Suppressor macrophage treated with lipopolysaccharide for 1 hour (primary cell): Measurements from ENCODE around the gene KRTAP4-6.
"Not testable (repeated sequence)": the region's sequence is repeated elsewhere in the genome, so short reads cannot be mapped to it uniquely, and the experiment has no call there.

Experiments used
- DNase-seq, 3 donors: peaks; one replicate each; pipeline ENCODE4 v3.0.0-alpha.2; 2020 to 2022

The KRTAP4-6 gene

DNA sequence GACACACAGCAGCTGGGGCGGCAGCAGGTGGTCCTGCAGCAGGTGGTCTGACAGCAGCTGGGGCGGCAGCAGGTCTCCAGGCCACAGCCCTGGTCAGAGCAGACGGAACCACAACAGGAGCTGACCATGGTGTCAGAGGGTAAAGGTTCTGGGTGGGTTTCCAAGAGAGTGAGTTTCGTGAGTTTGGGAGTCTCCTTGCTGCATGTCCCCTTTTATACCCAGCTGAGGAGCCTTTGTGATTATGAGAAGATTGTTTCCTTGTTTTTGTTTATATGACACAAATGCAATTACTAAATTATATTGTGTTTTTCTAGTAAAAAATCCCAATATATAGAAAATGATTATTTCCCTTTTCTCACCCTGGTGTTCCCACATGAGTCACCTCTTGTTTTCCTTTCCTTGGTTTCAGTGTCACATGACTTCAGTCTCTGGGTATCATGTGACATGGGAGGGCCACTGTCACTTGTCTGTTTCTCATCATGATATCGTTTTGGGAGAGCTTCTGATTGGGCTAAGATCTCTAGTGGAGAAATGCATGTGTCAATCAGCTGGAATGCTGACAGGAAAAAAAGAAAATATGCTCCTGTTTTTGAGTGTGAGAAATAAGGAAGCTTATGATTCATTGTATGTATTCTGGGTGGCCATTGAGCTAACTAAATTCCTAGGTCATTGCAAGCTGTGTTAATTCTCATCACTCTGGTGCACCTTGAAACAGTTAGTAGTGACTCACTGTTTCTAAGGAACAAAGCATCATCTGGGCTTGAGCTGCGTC is at the start of gene KRTAP4-6:
Gene KRTAP4-6 (minus strand): TSS at position 185 of the 772 bp plus-strand sequence. CDS start 57 bp downstream, at position 128.
- peak; percentile 59 to 79 (median 75) for DNase-seq

DNA sequence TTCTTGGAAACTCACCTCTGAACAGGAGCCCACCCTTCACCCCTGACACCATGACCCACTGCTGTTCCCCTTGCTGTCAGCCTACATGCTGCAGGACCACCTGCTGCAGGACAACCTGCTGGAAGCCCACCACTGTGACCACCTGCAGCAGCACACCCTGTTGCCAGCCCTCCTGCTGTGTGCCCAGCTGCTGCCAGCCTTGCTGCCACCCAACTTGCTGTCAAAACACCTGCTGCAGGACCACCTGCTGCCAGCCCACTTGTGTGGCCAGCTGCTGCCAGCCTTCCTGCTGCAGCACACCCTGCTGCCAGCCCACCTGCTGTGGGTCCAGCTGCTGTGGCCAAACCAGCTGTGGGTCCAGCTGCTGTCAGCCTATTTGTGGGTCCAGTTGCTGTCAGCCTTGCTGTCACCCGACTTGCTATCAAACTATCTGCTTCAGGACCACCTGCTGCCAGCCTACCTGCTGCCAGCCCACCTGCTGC is 49.5 kb upstream of the KRTAP4-6 start, which contains the start of gene KRTAP9-1:
Gene KRTAP9-1 (plus strand): TSS at position 51 of the 482 bp plus-strand sequence. CDS start 0 bp downstream, at position 51.
- DNase-seq = not testable (repeated sequence)

DNA sequence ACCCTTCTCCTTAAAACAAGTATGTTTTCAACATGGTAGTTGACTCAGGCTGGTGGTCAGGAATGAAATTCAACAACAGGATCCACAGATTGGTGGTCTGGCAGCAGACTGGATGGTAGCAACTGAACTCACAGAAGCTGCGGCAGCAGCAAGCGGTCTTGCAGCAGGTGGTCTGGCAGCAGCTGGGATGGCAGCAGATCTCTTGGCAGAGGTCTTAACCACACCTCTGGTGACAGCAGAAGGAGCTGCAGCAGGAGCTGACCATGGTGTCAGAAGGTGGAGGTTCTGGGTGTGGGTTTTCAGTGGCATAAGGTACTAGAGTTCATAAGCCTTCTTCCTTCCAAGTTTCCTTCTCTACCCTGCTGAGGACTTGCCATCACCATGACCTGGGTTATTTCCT is 46.5 kb upstream of the KRTAP4-6 start:
- no peak for DNase-seq

DNA sequence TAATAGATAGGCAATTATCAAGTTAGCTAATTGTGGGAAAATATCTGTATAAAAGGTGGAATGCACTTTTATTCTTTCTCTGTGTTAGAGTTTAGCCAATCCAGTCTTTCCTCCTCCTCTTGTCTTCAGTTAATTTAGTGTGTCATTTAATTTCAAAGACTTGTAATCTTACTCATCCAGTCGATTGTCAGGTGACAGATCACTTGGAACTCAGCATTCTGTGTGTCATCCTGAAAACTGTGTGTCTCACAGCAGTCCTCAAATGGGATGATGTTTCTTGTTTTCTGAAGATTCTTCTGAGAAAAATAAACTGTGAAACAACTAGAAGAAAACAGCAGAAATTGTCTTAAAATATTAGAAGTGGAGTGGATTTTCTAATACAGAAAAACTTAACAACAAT is 44.7 kb upstream of the KRTAP4-6 start:
- DNase-seq = peak in 1 of 3 donors; percentile 21

DNA sequence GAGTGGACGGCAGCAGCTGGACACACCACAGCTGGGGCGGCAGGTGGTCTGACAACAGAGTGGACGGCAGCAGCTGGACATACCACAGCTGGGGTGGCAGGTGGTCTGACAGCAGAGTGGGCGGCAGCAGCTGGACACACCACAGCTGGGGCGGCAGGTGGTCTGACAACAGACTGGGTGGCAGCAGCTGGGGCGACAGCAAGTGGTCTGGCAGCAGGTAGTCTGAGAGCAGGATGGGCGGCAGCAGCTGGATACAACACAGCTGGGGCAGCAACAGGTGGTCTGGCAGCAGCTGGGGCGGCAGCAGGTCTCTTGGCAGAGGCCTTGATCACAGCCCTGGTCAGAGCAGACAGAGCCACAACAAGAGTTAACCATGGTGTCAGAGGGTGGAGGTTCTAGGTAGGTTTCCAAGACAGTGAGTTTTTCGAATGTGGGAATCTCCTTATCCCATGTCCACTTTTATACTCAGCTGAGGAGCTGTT is 44.2 kb upstream of the KRTAP4-6 start, which contains the start of gene KRTAP4-1:
Gene KRTAP4-1 (minus strand): TSS at position 432 of the 482 bp plus-strand sequence. CDS start 57 bp downstream, at position 375.
- DNase-seq = no peak

- DNase-seq = peak; percentile 15 to 38 (median 24)
Measured at GRCh38 chr17:41178843-41179616, 38.7 kb upstream of the KRTAP4-6 start.

DNA sequence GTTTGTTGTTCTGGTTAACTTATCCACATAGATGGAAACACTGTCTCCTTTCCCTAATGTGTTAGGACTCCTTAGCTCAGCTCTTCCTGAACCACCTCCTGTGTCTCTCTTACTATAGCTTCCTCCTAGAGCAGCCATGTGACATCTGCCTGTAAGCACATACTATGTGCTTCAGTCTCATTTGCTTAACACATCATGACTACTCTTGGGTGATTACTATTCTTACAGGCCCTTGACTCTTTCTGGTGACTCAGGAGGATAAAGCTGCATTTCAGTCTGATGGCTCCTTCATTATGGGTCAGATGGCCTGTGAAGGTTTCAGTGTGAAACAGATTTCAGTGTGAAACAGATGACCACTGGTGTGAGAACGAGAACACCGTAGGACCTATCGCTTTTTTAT is 38.0 kb upstream of the KRTAP4-6 start:
- peak; percentile 69 to 83 (median 76) for DNase-seq

- no peak for DNase-seq
Measured at GRCh38 chr17:41177727-41178271, 37.5 kb upstream of the KRTAP4-6 start, which contains the start of gene KRTAP4-2. Gene KRTAP4-2 (minus strand): TSS chr17:41178221. CDS start chr17:41178164, 57 bp downstream.

- peak; percentile 15 to 35 (median 23) for DNase-seq
Measured at GRCh38 chr17:41176744-41177387, 36.5 kb upstream of the KRTAP4-6 start.

- DNase-seq = no peak
Measured at GRCh38 chr17:41171886-41172285, 31.5 kb upstream of the KRTAP4-6 start.

DNA sequence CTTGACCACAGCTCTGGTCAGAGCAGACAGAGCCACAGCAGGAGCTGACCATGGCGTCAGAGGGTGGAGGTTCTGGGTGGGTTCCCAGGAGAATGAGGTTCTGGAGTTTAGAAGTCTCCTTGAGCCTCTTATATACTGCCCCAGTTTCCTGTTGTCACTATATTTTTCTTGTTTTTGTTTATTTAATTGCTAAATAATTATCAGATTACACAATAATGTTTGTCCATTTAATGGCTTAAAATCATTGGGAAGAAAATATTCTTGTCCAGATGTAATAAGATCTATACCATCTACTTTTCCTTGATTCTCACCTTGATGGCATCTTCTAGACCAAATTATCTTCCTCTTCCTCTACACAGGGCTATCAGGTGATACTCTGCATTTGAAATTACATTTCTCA is 27.8 kb upstream of the KRTAP4-6 start, which contains the start of gene KRTAP4-3:
Gene KRTAP4-3 (minus strand): TSS at position 101 of the 400 bp plus-strand sequence. CDS start 49 bp downstream, at position 52.
- DNase-seq = no peak

DNA sequence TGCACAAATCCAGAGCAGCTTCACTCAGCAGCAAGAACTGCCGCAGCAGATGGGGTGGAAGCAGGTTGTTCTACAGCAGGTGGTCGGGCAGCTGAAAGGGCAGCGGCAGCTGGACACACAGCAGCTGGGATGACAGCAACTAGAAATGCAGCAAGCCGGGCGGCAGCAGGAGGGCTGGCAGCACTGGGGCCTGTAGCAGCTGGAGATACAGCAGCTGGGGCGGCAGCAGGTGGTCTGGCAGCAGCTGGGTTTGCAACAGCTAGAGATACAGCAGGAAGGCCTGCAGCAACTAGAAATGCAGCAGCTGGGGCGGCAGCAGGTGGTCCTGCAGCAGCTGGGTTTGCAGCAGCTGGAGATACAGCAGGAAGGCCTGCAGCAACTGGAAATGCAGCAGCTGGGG is 27.2 kb upstream of the KRTAP4-6 start:
- DNase-seq = no peak

- DNase-seq = no peak
Measured at GRCh38 chr17:41163828-41164227, 23.5 kb upstream of the KRTAP4-6 start.

GRCh38 chr17:41160648-41161047 is 20.3 kb upstream of the KRTAP4-6 start, which contains the start of gene KRTAP4-4:
Gene KRTAP4-4 (minus strand): TSS chr17:41160748. CDS start chr17:41160691, 57 bp downstream.
- no peak for DNase-seq

DNA sequence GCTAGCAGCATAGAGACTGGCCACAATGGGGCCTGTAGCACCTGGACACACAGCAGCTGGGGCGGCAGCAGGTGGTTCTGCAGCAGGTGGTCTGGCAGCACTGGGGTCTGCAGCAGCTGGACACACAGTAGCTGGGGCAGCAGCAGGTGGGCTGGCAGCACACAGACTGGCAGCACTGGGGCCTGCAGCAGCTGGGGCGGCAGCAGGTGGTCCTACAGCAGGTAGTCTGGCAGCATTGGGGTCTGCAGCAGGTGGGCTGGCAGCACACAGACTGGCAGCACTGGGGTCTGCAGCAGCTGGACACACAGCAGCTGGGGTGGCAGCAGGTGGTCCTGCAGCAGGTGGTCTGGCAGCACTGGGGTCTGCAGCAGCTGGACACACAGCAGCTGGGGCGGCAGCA is 19.8 kb upstream of the KRTAP4-6 start:
- DNase-seq = not testable (repeated sequence)

GRCh38 chr17:41153856-41154255 is 13.5 kb upstream of the KRTAP4-6 start:
- DNase-seq = peak; percentile 24 to 32 (median 27)

GRCh38 chr17:41151525-41151924 is 11.2 kb upstream of the KRTAP4-6 start:
- DNase-seq = no peak

- no peak for DNase-seq
Measured at GRCh38 chr17:41150026-41150425, 9.7 kb upstream of the KRTAP4-6 start.

DNA sequence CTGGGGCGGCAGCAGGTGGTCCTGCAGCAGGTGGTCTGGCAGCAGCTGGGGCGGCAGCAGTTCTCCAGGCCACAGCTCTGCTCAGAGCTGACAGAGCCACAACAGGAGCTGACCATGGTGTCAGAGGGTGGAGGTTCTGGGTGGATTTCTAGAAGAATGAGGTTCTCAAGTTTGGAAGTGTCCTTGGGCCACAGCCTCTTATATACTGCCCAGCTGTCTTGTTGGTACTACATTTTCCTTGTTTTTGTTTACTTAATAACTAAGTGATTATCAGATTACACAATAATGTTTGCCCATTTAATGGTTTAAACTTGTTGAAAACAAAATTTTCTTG is 9.3 kb upstream of the KRTAP4-6 start, which contains the start of gene KRTAP4-5:
Gene KRTAP4-5 (minus strand): TSS at position 174 of the 334 bp plus-strand sequence. CDS start 58 bp downstream, at position 116.
- no peak for DNase-seq

DNA sequence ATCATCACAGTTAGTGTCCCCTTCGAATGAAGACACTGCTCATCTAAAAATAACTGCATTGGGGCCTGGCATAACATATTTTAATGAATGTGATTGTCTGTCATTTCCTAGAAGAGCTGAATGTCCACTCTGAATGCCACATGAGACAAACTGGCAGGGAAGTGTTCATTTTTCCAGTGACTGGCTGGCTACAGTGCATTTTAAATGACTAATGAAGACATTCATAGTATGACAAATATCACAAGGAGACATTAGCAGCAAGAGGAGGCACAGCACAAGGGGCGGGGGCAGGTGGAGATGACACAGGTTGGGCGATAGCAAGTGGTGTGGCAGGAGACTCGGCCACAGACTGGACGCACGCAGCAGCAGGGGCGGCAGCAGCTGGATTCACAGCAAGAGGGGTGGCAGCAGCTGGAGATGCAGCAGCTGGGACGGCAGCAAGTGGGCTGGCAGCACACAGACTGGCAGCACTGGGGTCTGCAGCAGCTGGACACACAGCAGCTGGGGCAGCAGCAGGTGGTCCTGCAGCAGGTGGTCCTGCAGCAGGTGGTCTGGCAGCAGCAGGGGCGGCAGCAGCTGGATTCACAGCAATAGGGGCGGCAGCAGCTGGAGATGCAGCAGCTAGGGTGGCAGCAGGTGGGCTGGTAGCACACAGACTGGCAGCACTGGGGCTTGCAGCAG is 8.8 kb upstream of the KRTAP4-6 start:
- DNase-seq = peak in 1 of 3 donors; percentile 14

GRCh38 chr17:41147531-41148204 is 7.3 kb upstream of the KRTAP4-6 start:
- DNase-seq = peak; percentile 9 to 47 (median 35)
